GM19372 (cell line): ENCODE results near the gene WDFY3.

Experiments used
- ATAC-seq: cut with Tn5 transposase; IDR thresholded peaks from one replicate; pipeline ENCODE4 v1.9.1; 2021; ENCODE audit warnings: mild to moderate bottlenecking, low read depth, moderate library complexity; ENCODE audit not compliant: unreplicated experiment

Gene WDFY3

GRCh38 chr4:84803116-84803515 is 163.4 kb downstream of the WDFY3 start:
- no peak for ATAC-seq

- ATAC-seq, result no peak
Observed at GRCh38 chr4:84800256-84800655, 166.2 kb downstream of the WDFY3 start.

GRCh38 chr4:84799318-84799717 is 167.2 kb downstream of the WDFY3 start:
- ATAC-seq, result no peak

GRCh38 chr4:84796394-84796793 is 170.1 kb downstream of the WDFY3 start:
- ATAC-seq, result no peak

- no peak for ATAC-seq
Observed at GRCh38 chr4:84792366-84793301, 173.9 kb downstream of the WDFY3 start.

GRCh38 chr4:84790769-84791565 is 175.5 kb downstream of the WDFY3 start:
- ATAC-seq, result no peak

GRCh38 chr4:84786478-84786877 is 180.0 kb downstream of the WDFY3 start:
- ATAC-seq, result no peak

- ATAC-seq, result no peak
Observed at GRCh38 chr4:84782517-84782916, 184.0 kb downstream of the WDFY3 start.

- no peak for ATAC-seq
Observed at GRCh38 chr4:84780719-84781118, 185.8 kb downstream of the WDFY3 start.

- ATAC-seq, result no peak
Observed at GRCh38 chr4:84778041-84778440, 188.4 kb downstream of the WDFY3 start.

GRCh38 chr4:84767168-84767567 is 199.3 kb downstream of the WDFY3 start:
- no peak for ATAC-seq

GRCh38 chr4:84753321-84753972 is 213.0 kb downstream of the WDFY3 start:
- ATAC-seq, result no peak

- ATAC-seq, result no peak
Observed at GRCh38 chr4:84751707-84752106, 214.8 kb downstream of the WDFY3 start.

- no peak for ATAC-seq
Observed at GRCh38 chr4:84750960-84751283, 215.6 kb downstream of the WDFY3 start.

GRCh38 chr4:84750260-84750959 is 216.1 kb downstream of the WDFY3 start:
- no peak for ATAC-seq

GRCh38 chr4:84740057-84740456 is 226.4 kb downstream of the WDFY3 start:
- no peak for ATAC-seq

- no peak for ATAC-seq
Observed at GRCh38 chr4:84738622-84739021, 227.9 kb downstream of the WDFY3 start.

- ATAC-seq, result no peak
Observed at GRCh38 chr4:84737656-84738055, 228.8 kb downstream of the WDFY3 start.

GRCh38 chr4:84734037-84734436 is 232.5 kb downstream of the WDFY3 start:
- ATAC-seq, result no peak

GRCh38 chr4:84733343-84734033 is 233.0 kb downstream of the WDFY3 start:
- ATAC-seq, result no peak
